Mesenchymal stem cell (in vitro differentiated cells and primary cell): ENCODE data around the gene ESPN.
"Not testable (repeated sequence)": the region's sequence is repeated elsewhere in the genome, so short reads cannot be mapped to it uniquely, and the experiment has no call there.

ENCODE experiments used
- DNase-seq: peaks from one replicate; pipeline ENCODE4 v3.0.0-alpha.2; 2013
- H2AFZ ChIP-seq: one replicate; pipeline ENCODE4 v1.6.1; 2013; ENCODE audit warnings: low read depth, mild to moderate bottlenecking, control low read depth, inconsistent platforms, low read length, moderate library complexity
- H2AK5ac ChIP-seq: 2 replicates; pipeline ENCODE4 v1.6.1; 2013; ENCODE audit warnings: low read length, moderate library complexity, mild to moderate bottlenecking, inconsistent platforms; ENCODE audit not compliant: severe bottlenecking
- H2BK120ac ChIP-seq: one replicate; pipeline ENCODE4 v1.6.1; 2013; ENCODE audit warnings: low read depth, mild to moderate bottlenecking, inconsistent platforms, low read length, moderate library complexity
- H2BK12ac ChIP-seq, 2 experiments: one replicate each; pipeline ENCODE4 v1.6.1; 2013; ENCODE audit warnings: inconsistent platforms in 2 of 2, low read length in 2 of 2, mild to moderate bottlenecking in 2 of 2, moderate library complexity in 2 of 2, control low read depth in 1 of 2
- H2BK15ac ChIP-seq: one replicate; pipeline ENCODE4 v1.6.1; 2013; ENCODE audit warnings: mild to moderate bottlenecking, low read depth, inconsistent platforms; ENCODE audit not compliant: poor library complexity, severe bottlenecking
- H2BK5ac ChIP-seq: 2 replicates; pipeline ENCODE4 v1.6.1; 2013; ENCODE audit warnings: low read depth, mild to moderate bottlenecking, low read length, control low read depth, inconsistent platforms; ENCODE audit not compliant: poor library complexity, severe bottlenecking
- H3K14ac ChIP-seq, 2 experiments: one replicate each; pipeline ENCODE4 v1.6.1; 2013; ENCODE audit warnings: inconsistent platforms in 2 of 2, low read length in 2 of 2, control low read depth in 1 of 2, mild to moderate bottlenecking in 1 of 2, moderate library complexity in 1 of 2
- H3K18ac ChIP-seq, 2 experiments: one replicate each; pipeline ENCODE4 v1.6.1; 2013; ENCODE audit warnings: inconsistent platforms in 2 of 2, low read length in 2 of 2, control low read depth in 1 of 2, low read depth in 1 of 2, mild to moderate bottlenecking in 1 of 2
- H3K23ac ChIP-seq, 2 experiments: one replicate each; pipeline ENCODE4 v1.6.1; 2013; ENCODE audit warnings: inconsistent platforms in 2 of 2, low read length in 2 of 2, mild to moderate bottlenecking in 2 of 2, moderate library complexity in 2 of 2, control low read depth in 1 of 2
- H3K27ac ChIP-seq: 2 replicates; pipeline ENCODE4 v1.5.1; 2013; ENCODE audit warnings: mild to moderate bottlenecking, moderate library complexity, low read length, control low read depth, inconsistent platforms; ENCODE audit not compliant: poor library complexity, severe bottlenecking
- H3K27me3 ChIP-seq, 2 experiments: 2 replicates each; pipeline versions ENCODE4 v1.6.1 to v1.7.0; 2013; ENCODE audit warnings: low read length in 2 of 2, mild to moderate bottlenecking in 2 of 2, moderate library complexity in 2 of 2, control low read depth in 1 of 2, inconsistent platforms in 1 of 2; ENCODE audit not compliant: control insufficient read depth in 1 of 2, insufficient read depth in 1 of 2
- H3K36me3 ChIP-seq, 2 experiments: 2 replicates each; pipeline versions ENCODE4 v1.6.1 to v1.7.0; 2013; ENCODE audit warnings: low read length in 2 of 2, control low read depth in 1 of 2, inconsistent platforms in 1 of 2, low read depth in 1 of 2, mild to moderate bottlenecking in 1 of 2; ENCODE audit not compliant: insufficient read depth in 2 of 2, control insufficient read depth in 1 of 2
- H3K4ac ChIP-seq, 2 experiments: one replicate each; pipeline ENCODE4 v1.6.1; 2013; ENCODE audit warnings: inconsistent platforms in 2 of 2, low read length in 2 of 2, mild to moderate bottlenecking in 2 of 2, moderate library complexity in 2 of 2, control low read depth in 1 of 2, low read depth in 1 of 2
- H3K4me1 ChIP-seq: 2 replicates; pipeline ENCODE4 v1.6.1; 2013; ENCODE audit warnings: low read depth, low read length, control low read depth; ENCODE audit not compliant: control insufficient read depth, insufficient read depth
- H3K4me2 ChIP-seq: 2 replicates; pipeline ENCODE4 v1.6.1; 2013; ENCODE audit warnings: low read length, mild to moderate bottlenecking, inconsistent platforms; ENCODE audit not compliant: poor library complexity, severe bottlenecking
- H3K4me3 ChIP-seq, 2 experiments: 2 replicates each; pipeline versions ENCODE4 v1.5.1 to v1.7.0; 2013; ENCODE audit warnings: low read length in 2 of 2, mild to moderate bottlenecking in 2 of 2, control low read depth in 1 of 2, low read depth in 1 of 2; ENCODE audit not compliant: insufficient read depth in 1 of 2
- H3K79me1 ChIP-seq: replicated peaks from 2 replicates; pipeline ENCODE4 v1.6.1; 2013; ENCODE audit warnings: mild to moderate bottlenecking, control low read depth, low read length, inconsistent platforms; ENCODE audit not compliant: poor library complexity, severe bottlenecking
- H3K9ac ChIP-seq: 2 replicates; pipeline ENCODE4 v1.7.0; 2013; ENCODE audit warnings: mild to moderate bottlenecking, low read length, moderate library complexity
- H3K9me3 ChIP-seq: 2 replicates; pipeline ENCODE4 v1.7.0; 2013; ENCODE audit warnings: mild to moderate bottlenecking, low read length; ENCODE audit not compliant: control insufficient read depth
- H4K8ac ChIP-seq: one replicate; pipeline ENCODE4 v1.6.1; 2013; ENCODE audit warnings: inconsistent platforms, mild to moderate bottlenecking, low read length, moderate library complexity
- H4K91ac ChIP-seq: one replicate; pipeline ENCODE4 v1.6.1; 2013; ENCODE audit warnings: mild to moderate bottlenecking, low read length, inconsistent platforms
- WGBS: methylation state at CpG from one replicate; pipeline ENCODE4 v1.1.7; 2013; ENCODE audit warnings: mixed read lengths; 5-methylcytosine and 5-hydroxymethylcytosine counted together

ESPN gene

DNA sequence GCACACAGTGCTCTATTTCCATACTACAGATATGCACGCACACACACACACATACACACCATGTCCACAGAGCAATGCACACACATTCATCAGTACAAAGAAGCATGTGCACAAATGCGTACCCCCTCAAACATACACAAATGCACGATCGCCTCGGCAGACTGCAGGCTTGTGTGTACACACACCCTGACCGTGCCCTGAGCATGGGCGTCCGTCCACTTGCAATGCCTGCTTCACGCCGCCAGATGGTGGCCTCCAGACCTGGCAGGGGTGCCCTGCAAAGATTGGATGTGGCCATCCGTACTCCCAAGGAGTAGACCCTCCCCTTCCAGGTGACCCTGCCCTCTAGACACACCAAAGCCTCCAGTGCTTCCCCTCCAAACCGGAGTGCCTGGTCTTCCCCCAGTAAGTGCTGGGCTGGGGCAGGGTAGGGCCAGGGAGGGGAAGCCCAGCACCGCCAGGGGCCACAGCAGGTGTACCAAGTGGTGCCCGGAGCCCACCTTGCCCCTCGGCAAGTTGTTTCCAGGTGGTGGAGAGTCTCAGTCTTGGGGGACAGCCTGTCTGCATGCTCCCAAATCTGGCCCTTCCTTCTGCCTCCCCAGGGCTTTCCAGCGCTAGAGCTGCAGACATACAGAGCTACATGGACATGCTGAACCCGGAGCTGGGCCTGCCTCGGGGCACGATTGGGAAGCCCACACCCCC lies 20.6 kb downstream of the ESPN start:
- no peak overlapping the region for H3K4me3 ChIP-seq
- no peak overlapping the region for H4K91ac ChIP-seq
- no peak overlapping the region for H2AK5ac ChIP-seq
- H3K36me3 ChIP-seq: no peaks in the 10 kb centered on the region
- no peak overlapping the region for H3K18ac ChIP-seq
- H3K79me1 ChIP-seq: no peaks in the 10 kb centered on the region
- H2BK5ac ChIP-seq: no peak overlapping the region
- no peak overlapping the region for H3K27ac ChIP-seq
- peaks cover 58 to 74% of the 10 kb centered on the region in 2 experiments for H3K27me3 ChIP-seq
- no peak overlapping the region for H4K8ac ChIP-seq
- H3K9me3 ChIP-seq: no peaks in the 10 kb centered on the region
- H3K9ac ChIP-seq: no peak overlapping the region
- no peak overlapping the region for H3K14ac ChIP-seq
- no peak overlapping the region for H3K23ac ChIP-seq
- DNase-seq: peak; percentile 29
- H3K4me1 ChIP-seq: peaks cover 30% of the 10 kb centered on the region
- no peak overlapping the region for H3K4ac ChIP-seq
- no peak overlapping the region for H2BK120ac ChIP-seq
- 66% methylated on average over 12 of the region's 19 CpGs for WGBS
- H2BK15ac ChIP-seq: no peak overlapping the region
- H2AFZ ChIP-seq: no peak overlapping the region
- no peak overlapping the region for H2BK12ac ChIP-seq
- H3K4me2 ChIP-seq: no peak overlapping the region

GRCh38 chr1:6445929-6446328 lies 21.4 kb downstream of the ESPN start:
- 94% methylated on average over 2 of the region's 4 CpGs for WGBS

GRCh38 chr1:6446665-6447015 lies 22.1 kb downstream of the ESPN start:
- Histone ChIP-seq H2BK120ac (no peak overlapping the region), H2AFZ (no peak overlapping the region), H4K91ac (no peak overlapping the region), H3K27ac (no peak overlapping the region), H3K4ac (no peak overlapping the region), H3K79me1 (no peaks in the 10 kb centered on the region), H3K4me3 (no peak overlapping the region), H4K8ac (no peak overlapping the region), H3K14ac (no peak overlapping the region), H3K9me3 (no peaks in the 10 kb centered on the region), H3K9ac (no peak overlapping the region), H2BK12ac (no peak overlapping the region), H2BK5ac (no peak overlapping the region), H3K18ac (no peak overlapping the region), H3K4me1 (peaks cover 24% of the 10 kb centered on the region), H3K36me3 (no peaks in the 10 kb centered on the region), H3K27me3 (peaks cover 63 to 79% of the 10 kb centered on the region in 2 experiments), H3K23ac (no peak overlapping the region), H2BK15ac (no peak overlapping the region), H3K4me2 (no peak overlapping the region), H2AK5ac (no peak overlapping the region)
- WGBS: 70% methylated on average over 4 of the region's 4 CpGs
- no peak for DNase-seq

More at GRCh38 chr1:6445929-6446328, 21.4 kb downstream of the ESPN start:
- H2AFZ ChIP-seq, H2BK5ac ChIP-seq, H3K23ac ChIP-seq, H3K14ac ChIP-seq, H2BK12ac ChIP-seq, H3K4me3 ChIP-seq, DNase-seq, H2BK15ac ChIP-seq, H3K9me3 ChIP-seq, H3K4ac ChIP-seq, H2AK5ac ChIP-seq, H3K36me3 ChIP-seq, H4K91ac ChIP-seq, H2BK120ac ChIP-seq, H3K79me1 ChIP-seq, H3K27ac ChIP-seq, H3K18ac ChIP-seq, H3K9ac ChIP-seq, H3K4me2 ChIP-seq, H4K8ac ChIP-seq: not testable (repeated sequence)
- Histone ChIP-seq H3K4me1 (peaks cover 24% of the 10 kb centered on the region), H3K27me3 (peaks cover 63 to 79% of the 10 kb centered on the region in 2 experiments)

- Histone ChIP-seq H2BK12ac (no peak overlapping the region), H2AFZ (no peak overlapping the region), H3K18ac (no peak overlapping the region), H3K23ac (no peak overlapping the region), H3K27me3 (peaks cover 60 to 76% of the 10 kb centered on the region in 2 experiments), H3K9ac (no peak overlapping the region), H3K4ac (no peak overlapping the region), H3K9me3 (no peaks in the 10 kb centered on the region), H3K14ac (no peak overlapping the region), H3K36me3 (no peaks in the 10 kb centered on the region), H3K4me3 (no peak overlapping the region), H2BK15ac (no peak overlapping the region), H4K8ac (no peak overlapping the region), H3K4me2 (no peak overlapping the region), H3K79me1 (no peaks in the 10 kb centered on the region), H3K27ac (no peak overlapping the region), H2BK120ac (no peak overlapping the region), H2AK5ac (no peak overlapping the region), H2BK5ac (no peak overlapping the region), H4K91ac (no peak overlapping the region), H3K4me1 (peaks cover 24% of the 10 kb centered on the region)
- DNase-seq: no peak
- WGBS: 4% methylated on average over 44 of the region's 67 CpGs
Measured at GRCh38 chr1:6447016-6447817, 22.6 kb downstream of the ESPN start.
